ENCODE measurements around the gene TTLL3. TPM values are rescaled to one million over a fixed set of nuclear protein-coding genes. Genes with fewer than 3 reads are reported as not detected.

Gene TTLL3
- polyA plus RNA-seq, 1 of the 3 experiments (the other 2 are of a cell fraction), result 41.6 TPM

- H2AFZ ChIP-seq (ENCODE audit: low read depth), result no peak overlapping the region
- no peaks in the 10 kb centered on the region for H3K9me3 ChIP-seq
- H3K27me3 ChIP-seq (ENCODE audit: insufficient read depth), result no peaks in the 10 kb centered on the region
- H3K4me3 ChIP-seq (ENCODE audit: low read depth in 2 of 2, low read length in 1 of 2), result no peak overlapping the region
- no peaks in the 10 kb centered on the region for H3K9me2 ChIP-seq
- no peaks in the 10 kb centered on the region; a peak in 1 of 4 replicates for H3K4me1 ChIP-seq (ENCODE audit: control insufficient read depth in 1 of 2, insufficient read depth in 2 of 2, low read depth in 1 of 2, low read length in 1 of 2)
- no peak for TF ChIP-seq EP300 (IDR thresholded peaks at IDR 0.05; ENCODE audit: borderline replicate concordance in 1 of 2, low read depth in 1 of 2, low read length in 1 of 2)
- no peak for TF ChIP-seq RXRA (IDR thresholded peaks at IDR 0.05; ENCODE audit: borderline replicate concordance, low read depth)
- no peak for TF ChIP-seq FOXM1 (IDR thresholded peaks at IDR 0.05; ENCODE audit: low read depth)
- H3K36me3 ChIP-seq (replicated peaks in 1 of 2; ENCODE audit: control insufficient read depth in 1 of 2, insufficient read depth in 2 of 2, low read length in 1 of 2), result peaks cover 20 to 24% of the 10 kb centered on the region in 2 experiments
- H4K20me1 ChIP-seq (ENCODE audit: insufficient read depth), result no peaks in the 10 kb centered on the region
- H3F3A ChIP-seq (replicated peaks; ENCODE audit: insufficient read depth), result no peaks in the 10 kb centered on the region
- ChIA-PET POLR2A (interaction anchor here (0.6 kb wide), 1 partner anchor 24 kb away, joined by 3 read pairs; no protein-coding TSS in a partner anchor), CTCF (no interaction called here)
- no peak overlapping the region for H3K27ac ChIP-seq (ENCODE audit: low read depth in 2 of 2, low read length in 1 of 2)
- WGBS (ENCODE audit: low lambda C conversion rate), result 98% methylated on average over 7 of the region's 10 CpGs
- no peak overlapping the region for H3K9ac ChIP-seq
- no peaks in the 10 kb centered on the region for H3K79me2 ChIP-seq (ENCODE audit: insufficient read depth)
- no peak for DNase-seq
- no peak overlapping the region for H3K4me2 ChIP-seq
Measured at GRCh38 chr3:9760779-9761505, 49.1 kb upstream of the TTLL3 start.

- Histone ChIP-seq H3K9me3 (no peaks in the 10 kb centered on the region), H3K27ac (ENCODE audit: low read depth in 2 of 2, low read length in 1 of 2) (no peak overlapping the region), H3K9me2 (no peaks in the 10 kb centered on the region), H3K4me2 (no peak overlapping the region), H4K20me1 (ENCODE audit: insufficient read depth) (no peaks in the 10 kb centered on the region), H3K4me1 (ENCODE audit: control insufficient read depth in 1 of 2, insufficient read depth in 2 of 2, low read depth in 1 of 2, low read length in 1 of 2) (no peaks in the 10 kb centered on the region; a peak in 1 of 4 replicates), H3F3A (replicated peaks; ENCODE audit: insufficient read depth) (no peaks in the 10 kb centered on the region), H3K79me2 (ENCODE audit: insufficient read depth) (no peaks in the 10 kb centered on the region), H3K9ac (no peak overlapping the region), H3K36me3 (replicated peaks in 1 of 2; ENCODE audit: control insufficient read depth in 1 of 2, insufficient read depth in 2 of 2, low read length in 1 of 2) (peaks cover 13 to 19% of the 10 kb centered on the region in 2 experiments), H2AFZ (ENCODE audit: low read depth) (no peak overlapping the region), H3K4me3 (ENCODE audit: low read depth in 2 of 2, low read length in 1 of 2) (no peak overlapping the region), H3K27me3 (ENCODE audit: insufficient read depth) (no peaks in the 10 kb centered on the region)
- no peak for DNase-seq
- WGBS (ENCODE audit: low lambda C conversion rate), result 90% methylated on average over 5 of the region's 5 CpGs
- CTCF ChIA-PET, result no interaction called here
- POLR2A ChIA-PET, result interaction anchor here (0.6 kb wide), 1 partner anchor 58 kb away, joined by 3 read pairs; no protein-coding TSS in a partner anchor
- TF ChIP-seq EZH2phosphoT487 (IDR thresholded peaks at IDR 0.05; ENCODE audit: borderline replicate concordance, low read depth), result no peak
- no peak for TF ChIP-seq GATA2 (CRISPR knock-in tag; IDR thresholded peaks at IDR 0.05)
- no peak for TF ChIP-seq SIN3A (IDR thresholded peaks at IDR 0.05; ENCODE audit: borderline replicate concordance, low read depth, low read length)
- no peak for TF ChIP-seq TEAD4 (IDR thresholded peaks at IDR 0.05; ENCODE audit: borderline replicate concordance, insufficient read depth)
- no peak for TF ChIP-seq ELF1 (IDR thresholded peaks at IDR 0.05)
- no peak for TF ChIP-seq SMC3 (IDR thresholded peaks at IDR 0.05; ENCODE audit: low read depth, low read length)
- TF ChIP-seq FOSL2 (IDR thresholded peaks at IDR 0.05; ENCODE audit: borderline replicate concordance, low read depth), result no peak
- TF ChIP-seq NFIC (IDR thresholded peaks at IDR 0.05; ENCODE audit: borderline replicate concordance), result no peak
- no peak for TF ChIP-seq IRF3 (IDR thresholded peaks at IDR 0.05; ENCODE audit: low read depth, low read length)
- no peak for TF ChIP-seq ZBTB33 (IDR thresholded peaks at IDR 0.05; ENCODE audit: borderline replicate concordance, low read depth)
- TF ChIP-seq TAF1 (IDR thresholded peaks at IDR 0.05; ENCODE audit: borderline replicate concordance, low read depth, low read length), result no peak
- TF ChIP-seq USF2 (IDR thresholded peaks at IDR 0.05; ENCODE audit: borderline replicate concordance, low read depth, low read length), result no peak
- no peak for TF ChIP-seq FOXM1 (IDR thresholded peaks at IDR 0.05; ENCODE audit: low read depth)
- TF ChIP-seq GABPA (IDR thresholded peaks at IDR 0.05; ENCODE audit: low read depth), result no peak
- no peak for TF ChIP-seq YY1 (IDR thresholded peaks at IDR 0.05; ENCODE audit: low read depth)
- no peak for TF ChIP-seq CHD2 (IDR thresholded peaks at IDR 0.05; ENCODE audit: low read length, partially characterized antibody)
Measured at GRCh38 chr3:9761919-9762318, 48.1 kb upstream of the TTLL3 start.
